Activated T-helper 17 cell treated with anti-CD3 and anti-CD28 coated beads, Interleukin-2, amount 50 U/mL, for 72 hours (primary cell): Measurements from ENCODE around the gene LSM3. TPM values are rescaled to one million over a fixed set of nuclear protein-coding genes. Genes with fewer than 3 reads are reported as not detected.

Experiments
- ATAC-seq: fragments of 150-1000 bp; cut with Tn5 transposase; replicated peaks from 2 replicates; pipeline ENCODE4 v1.10.0; 2021; ENCODE audit warnings: mild to moderate bottlenecking, moderate library complexity
- H3K27ac Mint-ChIP-seq: one replicate; pipeline ENCODE4 v1.8.0; 2022; ENCODE audit warnings: mixed read lengths
- H3K27me3 Mint-ChIP-seq: one replicate; pipeline ENCODE4 v1.8.0; 2022; ENCODE audit warnings: mixed read lengths
- H3K36me3 Mint-ChIP-seq: one replicate; pipeline ENCODE4 v1.8.0; 2022; ENCODE audit warnings: low read depth, mild to moderate bottlenecking, mixed read lengths
- H3K4me1 Mint-ChIP-seq: one replicate; pipeline ENCODE4 v1.8.0; 2022; ENCODE audit warnings: mixed read lengths
- H3K4me3 Mint-ChIP-seq: one replicate; pipeline ENCODE4 v1.8.0; 2022; ENCODE audit warnings: mild to moderate bottlenecking, mixed read lengths
- H3K9me3 Mint-ChIP-seq: one replicate; pipeline ENCODE4 v1.8.0; 2022; ENCODE audit warnings: mixed read lengths
- total RNA-seq, 2 donors: library from RNA; stranded (reverse); gene quantifications; one replicate each; pipeline ENCODE4 v1.2.3, GENCODE V29; 2022

Gene LSM3
- total RNA-seq, 2 donors from 2014 or later = 15.6 to 20.6 TPM

- Mint-ChIP-seq H3K4me1 (peaks cover 10% of the 10 kb centered on the region), H3K27me3 (no peaks in the 10 kb centered on the region), H3K4me3 (no peak overlapping the region), H3K9me3 (peaks cover 4% of the 10 kb centered on the region), H3K27ac (peak overlapping the region; percentile 26), H3K36me3 (peaks cover 100% of the 10 kb centered on the region)
- no peak for ATAC-seq
Observed at GRCh38 chr3:14158370-14158769, 20.2 kb upstream of the LSM3 start.

DNA sequence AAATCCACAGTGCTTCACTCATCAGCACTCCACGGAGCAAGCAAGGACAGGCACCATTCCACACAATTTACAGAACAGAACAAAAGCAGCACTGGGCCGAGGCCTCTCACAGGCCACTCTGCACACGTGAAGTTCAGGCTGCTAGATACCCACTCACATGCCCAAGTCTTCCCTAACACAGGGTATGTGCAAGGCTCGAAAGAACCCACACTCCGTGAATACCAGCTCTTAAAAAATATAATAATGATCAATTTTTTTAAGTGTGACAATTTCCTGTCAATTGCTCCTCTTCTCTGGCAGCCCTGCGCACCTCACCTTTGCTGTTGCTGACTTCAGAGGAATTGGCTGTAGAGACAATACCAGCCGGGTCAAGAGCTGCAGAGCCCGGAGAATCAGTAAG is 19.2 kb upstream of the LSM3 start:
- Mint-ChIP-seq H3K4me3 (no peak overlapping the region), H3K27ac (peak overlapping the region; percentile 26), H3K9me3 (peaks cover 4% of the 10 kb centered on the region), H3K4me1 (peaks cover 10% of the 10 kb centered on the region), H3K36me3 (peaks cover 100% of the 10 kb centered on the region), H3K27me3 (no peaks in the 10 kb centered on the region)
- no peak for ATAC-seq

- ATAC-seq = no peak
Observed at GRCh38 chr3:14161282-14161681, 17.3 kb upstream of the LSM3 start.

GRCh38 chr3:14162178-14162577 is 16.4 kb upstream of the LSM3 start:
- ATAC-seq = no peak
- Mint-ChIP-seq H3K27me3 (no peaks in the 10 kb centered on the region), H3K4me1 (peaks cover 14% of the 10 kb centered on the region)

More at GRCh38 chr3:14161282-14161681, 17.3 kb upstream of the LSM3 start:
- peaks cover 4% of the 10 kb centered on the region for H3K9me3 Mint-ChIP-seq
- H3K27ac Mint-ChIP-seq = no peak overlapping the region
- no peak overlapping the region for H3K4me3 Mint-ChIP-seq
- peaks cover 8% of the 10 kb centered on the region for H3K4me1 Mint-ChIP-seq
- peaks cover 100% of the 10 kb centered on the region for H3K36me3 Mint-ChIP-seq
- H3K27me3 Mint-ChIP-seq = no peaks in the 10 kb centered on the region

DNA sequence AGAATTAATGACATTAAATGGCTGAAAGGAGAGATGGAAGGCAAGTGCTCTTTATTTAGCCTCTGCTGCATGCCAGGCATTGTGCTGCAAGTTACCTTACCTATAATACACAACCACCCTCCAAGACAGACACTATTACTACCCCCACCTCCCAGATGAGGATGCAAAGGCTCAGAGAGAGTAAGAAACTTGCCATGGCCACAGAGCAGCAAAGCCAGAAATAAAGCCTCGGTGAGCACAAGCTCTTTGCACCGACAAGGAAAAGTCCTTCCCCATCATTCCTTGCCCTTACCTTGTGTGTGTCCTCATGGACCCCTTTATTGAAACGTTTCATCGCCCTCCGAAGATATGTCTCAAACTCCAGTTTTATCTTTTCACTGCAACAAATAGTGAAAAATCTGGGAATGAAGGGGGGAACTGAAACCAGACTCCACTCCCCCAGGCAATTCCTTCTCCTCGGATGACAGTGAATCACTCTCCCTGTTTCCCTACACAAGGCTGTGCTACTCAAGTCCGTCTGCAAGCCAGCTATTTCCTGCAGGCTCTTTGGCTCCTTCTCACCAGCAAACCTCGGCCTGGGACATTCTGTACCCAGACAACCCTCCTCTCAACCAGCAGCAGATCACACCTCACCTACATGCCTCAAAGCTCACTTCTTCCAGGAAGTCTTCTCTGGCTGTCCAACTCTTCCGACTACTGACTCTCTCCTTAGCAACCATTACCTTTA is 11.6 kb upstream of the LSM3 start:
- Mint-ChIP-seq H3K4me1 (peaks cover 23% of the 10 kb centered on the region), H3K27me3 (no peaks in the 10 kb centered on the region)
- ATAC-seq = no peak

More at GRCh38 chr3:14162178-14162577, 16.4 kb upstream of the LSM3 start:
- H3K9me3 Mint-ChIP-seq = peaks cover 4% of the 10 kb centered on the region
- peaks cover 100% of the 10 kb centered on the region for H3K36me3 Mint-ChIP-seq
- H3K27ac Mint-ChIP-seq = peak overlapping the region; percentile 46
- H3K4me3 Mint-ChIP-seq = no peak overlapping the region

DNA sequence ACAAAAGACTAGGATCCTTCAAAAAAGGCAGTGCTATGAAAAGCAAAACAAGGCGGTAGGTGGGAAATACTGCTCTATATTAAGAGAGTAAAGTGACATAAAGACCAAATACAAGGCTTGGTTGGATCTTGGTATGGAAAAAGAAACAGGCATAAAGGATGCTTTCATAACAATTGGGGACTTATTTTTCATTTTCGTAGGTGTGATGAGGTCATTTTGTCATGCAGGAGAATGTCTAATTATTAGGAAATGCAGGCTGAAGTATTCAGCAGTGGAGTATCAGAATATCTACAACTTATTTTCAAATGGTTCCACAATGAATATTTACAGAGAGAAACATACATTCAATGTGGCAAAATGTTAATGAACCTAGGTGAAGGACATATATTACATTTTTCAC is 9.2 kb upstream of the LSM3 start:
- no peak for ATAC-seq
- H3K36me3 Mint-ChIP-seq = peaks cover 91% of the 10 kb centered on the region
- H3K27me3 Mint-ChIP-seq = no peaks in the 10 kb centered on the region
- H3K4me1 Mint-ChIP-seq = peaks cover 24% of the 10 kb centered on the region
- H3K4me3 Mint-ChIP-seq = no peak overlapping the region
- peak overlapping the region; percentile 5 for H3K27ac Mint-ChIP-seq
- H3K9me3 Mint-ChIP-seq = no peaks in the 10 kb centered on the region

More for the DNA sequence above, 11.6 kb upstream of the LSM3 start:
- H3K27ac Mint-ChIP-seq = peak overlapping the region; percentile 42
- H3K9me3 Mint-ChIP-seq = peaks cover 4% of the 10 kb centered on the region
- H3K4me3 Mint-ChIP-seq = no peak overlapping the region
- H3K36me3 Mint-ChIP-seq = peaks cover 100% of the 10 kb centered on the region

GRCh38 chr3:14169871-14170270 is 8.7 kb upstream of the LSM3 start:
- Mint-ChIP-seq H3K36me3 (peaks cover 86% of the 10 kb centered on the region), H3K27ac (peak overlapping the region; percentile 63), H3K4me1 (peaks cover 25% of the 10 kb centered on the region), H3K27me3 (no peaks in the 10 kb centered on the region), H3K9me3 (no peaks in the 10 kb centered on the region), H3K4me3 (no peak overlapping the region)
- ATAC-seq = no peak

DNA sequence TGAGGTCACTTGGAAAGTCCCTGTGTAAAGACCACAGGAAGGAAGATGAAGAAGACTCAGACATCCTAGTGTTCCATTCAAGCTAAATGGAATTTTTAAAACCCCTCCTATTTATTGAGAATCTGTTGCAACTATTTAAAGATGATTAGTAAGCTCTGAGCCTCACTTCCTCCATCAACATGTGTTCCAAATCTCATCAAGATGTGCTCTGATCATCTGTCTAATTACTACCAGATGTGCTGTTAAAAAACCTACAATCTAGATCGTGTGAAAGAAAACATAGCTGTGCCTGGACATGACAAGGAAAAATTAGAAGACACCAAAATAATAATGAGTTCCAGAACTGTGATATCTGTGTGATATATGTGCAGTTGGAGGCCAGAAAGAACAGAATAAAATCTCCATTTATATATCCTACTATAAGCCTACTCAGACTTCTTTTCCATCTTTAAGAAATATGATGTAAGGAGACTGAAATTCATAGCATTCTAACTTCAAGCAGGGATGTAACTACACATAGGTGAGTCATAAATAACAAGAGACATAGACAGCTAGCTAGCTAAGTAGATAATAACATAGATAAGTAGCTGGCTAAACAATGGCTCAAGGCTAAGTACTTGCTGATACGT is 8.0 kb upstream of the LSM3 start:
- Mint-ChIP-seq H3K36me3 (peaks cover 79% of the 10 kb centered on the region), H3K27ac (peak overlapping the region; percentile 63), H3K27me3 (no peaks in the 10 kb centered on the region), H3K4me1 (peaks cover 33% of the 10 kb centered on the region), H3K4me3 (no peak overlapping the region), H3K9me3 (no peaks in the 10 kb centered on the region)
- ATAC-seq = no peak

DNA sequence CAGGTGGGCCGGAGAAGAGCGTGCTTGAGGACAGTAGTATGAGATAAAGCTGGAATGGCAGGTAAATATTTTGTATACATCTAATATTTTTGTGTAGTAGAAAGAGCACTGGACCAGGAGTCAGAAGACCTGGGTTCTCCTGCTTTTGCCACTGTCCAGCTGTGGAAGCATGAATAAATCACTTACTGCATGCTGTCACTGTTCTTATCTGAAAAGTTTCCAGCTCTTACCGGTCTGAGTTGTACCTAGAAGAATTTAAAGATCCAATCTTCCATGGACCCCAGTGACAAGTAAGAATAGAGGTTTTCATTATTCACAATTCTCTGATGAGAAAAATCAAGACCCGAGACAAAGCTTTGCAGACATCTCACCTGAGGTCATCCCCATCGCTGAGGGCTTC is 6.1 kb upstream of the LSM3 start:
- peaks cover 61% of the 10 kb centered on the region for H3K36me3 Mint-ChIP-seq
- peak overlapping the region; percentile 36 for H3K27ac Mint-ChIP-seq
- H3K4me3 Mint-ChIP-seq = no peak overlapping the region
- no peaks in the 10 kb centered on the region for H3K9me3 Mint-ChIP-seq
- H3K4me1 Mint-ChIP-seq = peaks cover 35% of the 10 kb centered on the region
- no peak for ATAC-seq
- no peaks in the 10 kb centered on the region for H3K27me3 Mint-ChIP-seq

GRCh38 chr3:14174483-14174882 is 4.1 kb upstream of the LSM3 start:
- Mint-ChIP-seq H3K9me3 (no peaks in the 10 kb centered on the region), H3K27ac (peak overlapping the region; percentile 83), H3K27me3 (no peaks in the 10 kb centered on the region), H3K36me3 (peaks cover 53% of the 10 kb centered on the region), H3K4me1 (peaks cover 41% of the 10 kb centered on the region), H3K4me3 (peak overlapping the region; percentile 94)
- ATAC-seq = no peak

DNA sequence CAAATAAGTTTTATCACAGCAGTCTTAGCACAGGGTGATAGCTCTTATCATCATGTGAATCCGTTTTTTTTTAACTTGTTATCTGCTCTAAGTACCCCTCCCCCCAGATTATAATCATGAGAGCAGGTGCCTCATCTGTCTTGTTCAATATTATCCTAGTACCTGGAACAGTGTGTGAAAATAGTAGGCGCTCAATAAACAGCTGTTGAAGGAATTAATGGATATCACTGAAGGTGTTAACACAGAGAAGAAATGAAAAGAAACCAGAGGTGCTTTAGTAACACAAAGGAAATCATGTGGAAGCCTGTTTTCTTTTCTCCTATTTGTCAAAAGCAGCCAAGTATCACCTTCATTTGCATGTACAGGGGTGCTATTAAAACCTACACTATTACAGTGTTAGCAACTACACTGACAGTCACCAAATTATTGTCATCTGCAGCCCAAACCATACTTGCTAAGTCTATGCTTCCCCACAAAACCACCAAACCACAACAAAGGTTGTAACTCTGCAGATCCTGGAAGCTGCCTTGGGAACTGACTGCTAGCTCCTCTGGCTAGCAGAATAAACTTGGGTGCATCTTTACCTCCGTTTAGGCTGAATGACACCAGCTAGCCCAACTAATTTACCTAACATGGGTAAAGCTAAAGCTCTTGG is 3.1 kb upstream of the LSM3 start:
- peak overlapping the region; percentile 83 for H3K27ac Mint-ChIP-seq
- peak overlapping the region; percentile 94 for H3K4me3 Mint-ChIP-seq
- peak; percentile 55 for ATAC-seq
- no peaks in the 10 kb centered on the region for H3K27me3 Mint-ChIP-seq
- no peaks in the 10 kb centered on the region for H3K9me3 Mint-ChIP-seq
- H3K36me3 Mint-ChIP-seq = peaks cover 43% of the 10 kb centered on the region
- H3K4me1 Mint-ChIP-seq = peaks cover 44% of the 10 kb centered on the region

DNA sequence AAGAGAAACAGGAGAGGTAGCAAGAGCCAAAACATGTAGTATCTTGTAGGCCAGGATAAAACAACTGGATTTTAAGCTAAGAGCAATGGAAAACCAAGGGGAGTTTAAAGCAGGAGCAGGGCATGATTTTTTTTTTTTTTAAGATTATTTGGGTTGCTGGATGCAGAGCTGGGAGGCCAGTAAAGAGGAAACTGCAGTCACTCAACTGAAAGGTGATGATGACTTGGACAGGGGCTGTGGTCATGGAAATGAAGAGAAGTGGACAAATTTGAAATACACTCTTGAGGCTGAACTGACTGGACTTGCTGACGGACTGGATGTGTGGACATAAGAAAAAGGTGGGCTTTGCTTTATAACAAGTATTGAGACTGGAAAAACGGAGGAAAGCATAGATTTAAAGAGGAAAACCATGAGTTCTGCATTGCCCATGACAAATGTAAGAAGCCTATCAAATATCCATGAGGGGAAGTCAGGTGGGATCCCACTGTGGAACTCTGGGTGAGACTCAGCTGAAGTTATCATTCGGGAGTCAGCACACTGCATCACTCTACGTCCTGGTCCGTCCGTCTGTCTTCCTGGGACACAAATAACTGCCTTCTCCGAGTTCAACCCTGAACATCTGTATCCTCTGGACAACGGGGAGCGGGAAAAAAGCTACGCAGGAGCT is 904 bp upstream of the LSM3 start:
- ATAC-seq = peak; percentile 5

DNA sequence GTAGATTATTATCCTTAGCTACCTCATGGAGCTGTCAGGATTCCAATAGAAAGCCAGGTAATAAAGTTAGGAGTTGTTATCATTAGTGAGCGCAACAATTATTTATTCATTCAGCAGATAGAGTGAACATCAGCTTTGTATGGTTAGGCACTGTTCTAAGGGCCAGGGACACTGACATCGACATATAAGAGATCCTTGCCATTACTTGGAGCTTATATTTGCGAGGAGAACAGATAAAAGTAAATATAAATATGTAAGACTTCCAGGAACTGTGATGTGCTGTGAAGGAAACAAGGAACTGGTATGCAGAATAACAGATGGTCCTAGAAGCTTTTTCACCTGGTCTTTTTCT is 473 bp downstream of the LSM3 start:
- no peak for ATAC-seq
- peaks cover 46% of the 10 kb centered on the region for H3K36me3 Mint-ChIP-seq

More for the DNA sequence above, 904 bp upstream of the LSM3 start:
- peak overlapping the region; percentile 94 for H3K4me3 Mint-ChIP-seq
- peak overlapping the region; percentile 91 for H3K27ac Mint-ChIP-seq
- no peaks in the 10 kb centered on the region for H3K27me3 Mint-ChIP-seq
- H3K9me3 Mint-ChIP-seq = no peaks in the 10 kb centered on the region
- H3K4me1 Mint-ChIP-seq = peaks cover 40% of the 10 kb centered on the region
- peaks cover 41% of the 10 kb centered on the region for H3K36me3 Mint-ChIP-seq

GRCh38 chr3:14179795-14180194 is 1.2 kb downstream of the LSM3 start:
- ATAC-seq = no peak
- Mint-ChIP-seq H3K27ac (peak overlapping the region; percentile 91), H3K9me3 (no peaks in the 10 kb centered on the region), H3K4me3 (peak overlapping the region; percentile 94), H3K36me3 (peaks cover 52% of the 10 kb centered on the region), H3K4me1 (peaks cover 39% of the 10 kb centered on the region), H3K27me3 (no peaks in the 10 kb centered on the region)

More for the DNA sequence above, 473 bp downstream of the LSM3 start:
- H3K4me1 Mint-ChIP-seq = peaks cover 40% of the 10 kb centered on the region
- no peaks in the 10 kb centered on the region for H3K9me3 Mint-ChIP-seq
- peak overlapping the region; percentile 94 for H3K4me3 Mint-ChIP-seq
- H3K27me3 Mint-ChIP-seq = no peaks in the 10 kb centered on the region
- peak overlapping the region; percentile 91 for H3K27ac Mint-ChIP-seq
